Heart left ventricle (tissue), 13 donors: ENCODE data around the gene TMEM185A.

Experiments used
- CTCF ChIP-seq, 12 donors: fragments of 200-600 bp; sonication (generic) in 4 of 12; IDR thresholded peaks; one replicate each; pipeline versions ENCODE4 v1.5.0 to v1.8.0; 2018 to 2022; ENCODE audit warnings: antibody characterized with exemption in 12 of 12, mild to moderate bottlenecking in 5 of 12
- POLR2A ChIP-seq, 2 donors: fragments of 450-650 bp; IDR thresholded peaks; one replicate each; pipeline ENCODE4 v1.6.1; 2017; ENCODE audit warnings: antibody characterized with exemption in 2 of 2, mild to moderate bottlenecking in 2 of 2, moderate library complexity in 2 of 2
- donor health status: ischemic (EF 13 %, LVEDD 7.1; RV severe dilation, severe dysfunction).
- donor health status: DM: no; HTN: yes; CAD: no.
- donor health status: DM: no; HTN: no; CAD: no.
- donor health status: ischemic (EF 25% LVEDD 6.9; RV normal size, moderate dysfunction).
- donor health status: ischemic (EF 25% LVEDD 5.7; RV mildly dilated, moderate dysfunction).
- donor health status: ischemic (EF 35%, LVEDD 5.7; RV mildly dilated, moderate dysfunction).
- donor health status: nonischemic (EF 11% LVEDD 7.7; RV severe dilation, severe dysfunction).
- donor health status: DM: yes; HTN: yes; CAD: no.
- donor health status: PGD.
- donor health status: ischemic (EF 29% LVEDD 5.4; RV normal size, mild dysfunction).
- donor health status: nonischemic (EF 23%, LVEDD 6.1; RV moderate dilation, normal function).

DNA sequence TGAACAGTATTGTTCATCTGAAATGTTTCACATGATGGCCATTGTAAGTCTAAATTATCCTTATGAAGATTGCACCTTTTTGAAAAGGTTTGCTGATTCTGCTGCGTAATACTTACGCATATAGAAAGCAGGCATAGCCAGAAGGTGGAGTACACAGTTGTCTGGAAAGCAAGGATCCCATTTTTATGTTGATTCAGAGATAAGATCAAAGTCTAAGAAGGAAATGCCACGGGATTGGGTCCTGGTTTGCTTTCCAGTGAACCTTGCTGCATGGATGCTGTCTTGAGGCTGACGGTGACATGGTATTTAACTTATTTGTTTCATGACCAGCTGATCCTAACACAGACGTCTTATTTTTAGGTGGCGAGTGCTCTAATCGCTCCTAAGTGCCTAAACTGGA, 59.8 kb downstream of the TMEM185A start:
- no peak for TF ChIP-seq CTCF (IDR thresholded peaks at IDR 0.05)
- no peak for TF ChIP-seq POLR2A (IDR thresholded peaks at IDR 0.05)
